ENCODE measurements around the gene MRM2. TPM values are rescaled to one million over a fixed set of nuclear protein-coding genes. Genes with fewer than 3 reads are reported as not detected.

Gene MRM2
- total and polyA plus RNA-seq, 4 donors, result 11.5 to 19.8 (median 14.7) TPM

GRCh38 chr7:2260820-2261219, 18.8 kb upstream of the MRM2 start:
- Histone ChIP-seq H3K4me3 (ENCODE audit: low read length in 2 of 2) (no peak overlapping the region), H3K27me3 (ENCODE audit: control insufficient read depth in 1 of 2, insufficient read depth in 2 of 2, low read length in 1 of 2) (no peaks in the 10 kb centered on the region), H3K9me3 (ENCODE audit: control insufficient read depth, low read length) (no peaks in the 10 kb centered on the region), H3K4me1 (ENCODE audit: control insufficient read depth in 1 of 2, insufficient read depth in 2 of 2, low read length in 2 of 2) (no peaks in the 10 kb centered on the region), H3K36me3 (ENCODE audit: control insufficient read depth in 1 of 2, insufficient read depth in 2 of 2, low read length in 1 of 2) (no peaks in the 10 kb centered on the region), H3K27ac (ENCODE audit: low read depth in 1 of 2, low read length in 2 of 2) (no peak overlapping the region)
- ATAC-seq (ENCODE audit: low FRiP score), result no peak
- no peak for DNase-seq
- 91 to 93% methylated on average over 5 of the region's 5 CpGs for WGBS, 2 donors
- intact Hi-C loops (cut with DNase I), result no loop called here

DNA sequence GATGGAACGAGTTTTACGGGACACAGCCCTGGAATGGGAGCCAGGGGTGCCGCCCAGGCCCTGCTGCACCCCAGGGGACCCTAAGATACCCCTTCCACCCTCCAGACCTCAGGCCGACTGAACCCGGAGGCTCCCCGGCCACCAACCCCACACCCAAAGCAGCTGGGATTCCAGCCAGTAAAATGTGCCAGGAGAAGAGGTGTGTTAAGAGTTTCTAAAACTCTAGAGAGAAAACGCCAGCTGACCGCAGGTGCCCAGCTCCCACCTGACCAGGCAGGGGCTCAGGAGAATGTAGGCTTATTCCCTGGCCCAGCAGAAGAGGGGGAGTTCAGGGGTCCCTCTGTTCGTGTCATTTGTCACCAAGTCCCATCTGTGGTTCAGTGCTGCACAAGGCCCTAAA, 17.5 kb upstream of the MRM2 start:
- H3K27me3 ChIP-seq (ENCODE audit: control insufficient read depth in 1 of 2, insufficient read depth in 2 of 2, low read length in 1 of 2), result no peaks in the 10 kb centered on the region
- no peak overlapping the region for H3K27ac ChIP-seq (ENCODE audit: low read depth in 1 of 2, low read length in 2 of 2)
- ATAC-seq (ENCODE audit: low FRiP score), result no peak
- no peaks in the 10 kb centered on the region for H3K36me3 ChIP-seq (ENCODE audit: control insufficient read depth in 1 of 2, insufficient read depth in 2 of 2, low read length in 1 of 2)
- 87 to 90% methylated on average over 9 of the region's 9 CpGs for WGBS, 2 donors
- H3K9me3 ChIP-seq (ENCODE audit: control insufficient read depth, low read length), result no peaks in the 10 kb centered on the region
- intact Hi-C loops (cut with DNase I), result no loop called here
- no peak overlapping the region for H3K4me3 ChIP-seq (ENCODE audit: low read length in 2 of 2)
- no peak for DNase-seq
- no peaks in the 10 kb centered on the region for H3K4me1 ChIP-seq (ENCODE audit: control insufficient read depth in 1 of 2, insufficient read depth in 2 of 2, low read length in 2 of 2)

- intact Hi-C loops (cut with DNase I), result no loop called here
- 94 to 96% methylated on average over 31 to 34 of the region's 34 CpGs for WGBS, 2 donors
- H3K4me1 ChIP-seq (ENCODE audit: control insufficient read depth in 1 of 2, insufficient read depth in 2 of 2, low read length in 2 of 2), result no peaks in the 10 kb centered on the region
- ATAC-seq (ENCODE audit: low FRiP score), result no peak
- H3K4me3 ChIP-seq (ENCODE audit: low read length in 2 of 2), result no peak overlapping the region
- H3K36me3 ChIP-seq (ENCODE audit: control insufficient read depth in 1 of 2, insufficient read depth in 2 of 2, low read length in 1 of 2), result no peaks in the 10 kb centered on the region
- no peaks in the 10 kb centered on the region for H3K9me3 ChIP-seq (ENCODE audit: control insufficient read depth, low read length)
- H3K27me3 ChIP-seq (ENCODE audit: control insufficient read depth in 1 of 2, insufficient read depth in 2 of 2, low read length in 1 of 2), result no peaks in the 10 kb centered on the region
- no peak overlapping the region for H3K27ac ChIP-seq (ENCODE audit: low read depth in 1 of 2, low read length in 2 of 2)
- no peak for DNase-seq
Measured at GRCh38 chr7:2258661-2259365, 16.8 kb upstream of the MRM2 start.

DNA sequence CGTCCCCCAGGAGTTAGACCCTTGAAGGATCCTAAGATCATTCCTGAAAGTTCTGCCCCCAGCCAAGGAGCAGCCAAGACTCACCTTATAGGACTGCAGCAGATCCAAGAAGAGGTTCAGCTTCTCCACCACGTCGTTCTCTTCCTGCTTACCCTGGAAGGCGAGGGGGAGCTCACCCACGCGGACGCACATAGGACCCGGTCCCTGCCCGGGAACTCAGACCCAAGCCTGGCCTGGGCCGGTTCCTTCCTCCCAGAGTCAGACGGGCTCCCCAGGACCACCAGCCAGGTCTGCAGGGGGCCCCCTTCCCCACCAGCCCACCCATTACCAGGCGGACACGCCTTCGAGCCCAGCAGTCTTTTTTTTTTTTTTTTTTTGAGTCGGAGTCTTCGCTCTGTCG, 15.6 kb upstream of the MRM2 start:
- ATAC-seq (ENCODE audit: low FRiP score) (no peak), DNase-seq (no peak)
- no peaks in the 10 kb centered on the region for H3K4me1 ChIP-seq (ENCODE audit: control insufficient read depth in 1 of 2, insufficient read depth in 2 of 2, low read length in 2 of 2)
- no peaks in the 10 kb centered on the region for H3K27me3 ChIP-seq (ENCODE audit: control insufficient read depth in 1 of 2, insufficient read depth in 2 of 2, low read length in 1 of 2)
- intact Hi-C loops (cut with DNase I), result no loop called here
- 91 to 93% methylated on average over 13 to 17 of the region's 17 CpGs for WGBS, 2 donors
- H3K4me3 ChIP-seq (ENCODE audit: low read length in 2 of 2), result no peak overlapping the region
- no peak overlapping the region for H3K27ac ChIP-seq (ENCODE audit: low read depth in 1 of 2, low read length in 2 of 2)
- H3K36me3 ChIP-seq (ENCODE audit: control insufficient read depth in 1 of 2, insufficient read depth in 2 of 2, low read length in 1 of 2), result no peaks in the 10 kb centered on the region
- no peaks in the 10 kb centered on the region for H3K9me3 ChIP-seq (ENCODE audit: control insufficient read depth, low read length)

DNA sequence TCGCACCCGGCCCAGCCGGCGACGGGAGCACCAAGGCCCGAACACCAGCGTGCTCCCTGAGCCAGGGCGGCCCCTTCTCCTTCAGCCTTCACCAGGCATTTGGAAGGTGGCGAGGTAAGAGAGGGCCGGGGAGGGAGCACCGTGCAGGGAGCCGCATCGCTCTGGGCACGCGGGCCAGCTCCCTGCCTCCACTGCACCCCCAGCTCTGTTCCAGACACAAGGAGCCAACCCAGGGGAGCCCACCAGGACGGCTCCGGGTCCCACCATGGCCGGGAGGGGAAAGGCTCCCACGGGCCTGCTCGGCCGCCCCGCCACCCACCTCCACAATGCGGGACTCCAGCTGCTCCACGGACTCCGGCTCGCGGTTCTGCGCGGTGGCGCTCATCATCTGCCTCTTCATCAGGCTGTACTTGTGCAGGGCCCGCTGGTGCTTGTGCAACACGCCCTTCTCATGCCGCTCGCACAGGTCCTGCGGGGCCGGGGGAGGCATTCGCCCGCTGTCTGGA, 15.1 kb upstream of the MRM2 start:
- intact Hi-C loops (cut with DNase I), result no loop called here
- Histone ChIP-seq H3K4me1 (ENCODE audit: control insufficient read depth in 1 of 2, insufficient read depth in 2 of 2, low read length in 2 of 2) (no peaks in the 10 kb centered on the region), H3K9me3 (ENCODE audit: control insufficient read depth, low read length) (no peaks in the 10 kb centered on the region), H3K27me3 (ENCODE audit: control insufficient read depth in 1 of 2, insufficient read depth in 2 of 2, low read length in 1 of 2) (no peaks in the 10 kb centered on the region), H3K27ac (ENCODE audit: low read depth in 1 of 2, low read length in 2 of 2) (no peak overlapping the region), H3K4me3 (ENCODE audit: low read length in 2 of 2) (no peak overlapping the region), H3K36me3 (ENCODE audit: control insufficient read depth in 1 of 2, insufficient read depth in 2 of 2, low read length in 1 of 2) (no peaks in the 10 kb centered on the region)
- WGBS, 2 donors, result 95 to 97% methylated on average over 29 to 38 of the region's 38 CpGs
- ATAC-seq (ENCODE audit: low FRiP score) (no peak), DNase-seq (no peak)

- Histone ChIP-seq H3K9me3 (ENCODE audit: control insufficient read depth, low read length) (no peaks in the 10 kb centered on the region), H3K4me3 (ENCODE audit: low read length in 2 of 2) (no peak overlapping the region), H3K27ac (ENCODE audit: low read depth in 1 of 2, low read length in 2 of 2) (no peak overlapping the region), H3K36me3 (ENCODE audit: control insufficient read depth in 1 of 2, insufficient read depth in 2 of 2, low read length in 1 of 2) (no peaks in the 10 kb centered on the region), H3K27me3 (ENCODE audit: control insufficient read depth in 1 of 2, insufficient read depth in 2 of 2, low read length in 1 of 2) (no peaks in the 10 kb centered on the region), H3K4me1 (ENCODE audit: control insufficient read depth in 1 of 2, insufficient read depth in 2 of 2, low read length in 2 of 2) (no peaks in the 10 kb centered on the region)
- intact Hi-C loops (cut with DNase I), result no loop called here
- WGBS, 2 donors, result 94 to 95% methylated on average over 44 of the region's 44 CpGs
- no peak for ATAC-seq (ENCODE audit: low FRiP score)
- DNase-seq, result no peak
Measured at GRCh38 chr7:2256306-2257045, 14.5 kb upstream of the MRM2 start.

DNA sequence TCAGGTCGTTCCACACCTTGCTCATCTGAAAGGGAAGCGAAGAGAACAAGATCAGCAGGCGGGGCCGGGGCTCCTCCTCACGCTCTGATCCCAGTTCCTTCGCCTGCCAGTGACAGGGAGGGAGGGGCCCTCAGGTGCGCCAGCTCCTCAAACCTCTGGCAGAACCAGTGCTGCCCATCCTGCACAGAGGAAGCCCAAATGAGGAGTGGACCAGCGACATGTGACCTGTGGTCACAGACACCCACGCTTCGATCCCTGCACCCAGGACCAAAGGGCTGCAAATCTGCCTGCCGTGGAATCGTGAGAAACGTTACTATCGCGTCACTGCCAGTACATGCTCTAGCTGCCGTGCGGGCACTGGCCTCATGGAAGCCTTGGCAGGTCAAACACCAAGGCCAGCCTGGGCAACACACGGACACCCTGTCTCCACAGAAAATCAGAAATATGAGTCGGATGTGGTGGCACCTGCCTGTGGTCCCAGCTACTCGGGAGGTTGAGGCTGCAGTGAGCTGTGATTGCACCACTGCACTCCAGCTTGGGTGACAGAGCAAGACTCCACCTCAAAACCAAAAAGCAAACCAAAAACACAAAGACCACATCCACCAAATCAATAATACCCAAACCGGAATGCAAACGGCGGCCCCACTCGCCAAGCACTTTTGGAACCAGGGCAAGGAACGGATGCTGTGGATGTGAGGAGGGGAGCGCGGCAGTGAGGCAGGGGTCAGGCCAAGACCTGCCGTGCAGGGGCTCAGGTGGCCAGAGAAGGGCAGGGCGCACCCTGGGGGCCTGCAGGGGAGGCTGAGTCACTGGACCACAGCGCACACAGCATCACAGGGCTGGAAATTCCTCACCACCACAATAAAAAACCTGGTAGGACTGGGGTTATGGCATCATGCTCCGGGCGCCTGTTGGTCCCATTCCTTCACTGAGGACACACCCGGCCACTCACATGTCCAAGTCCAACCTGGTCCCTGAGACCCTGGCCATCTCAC, 13.4 kb upstream of the MRM2 start:
- ATAC-seq (ENCODE audit: low FRiP score) (no peak), DNase-seq (peak in 1 of 2 donors; percentile 72)
- H3K4me1 ChIP-seq (ENCODE audit: control insufficient read depth in 1 of 2, insufficient read depth in 2 of 2, low read length in 2 of 2), result no peaks in the 10 kb centered on the region
- intact Hi-C loops (cut with DNase I), result no loop called here
- WGBS, 2 donors, result 92 to 93% methylated on average over 33 of the region's 33 CpGs
- no peaks in the 10 kb centered on the region for H3K9me3 ChIP-seq (ENCODE audit: control insufficient read depth, low read length)
- H3K27me3 ChIP-seq (ENCODE audit: control insufficient read depth in 1 of 2, insufficient read depth in 2 of 2, low read length in 1 of 2), result no peaks in the 10 kb centered on the region
- no peaks in the 10 kb centered on the region for H3K36me3 ChIP-seq (ENCODE audit: control insufficient read depth in 1 of 2, insufficient read depth in 2 of 2, low read length in 1 of 2)
- no peak overlapping the region for H3K27ac ChIP-seq (ENCODE audit: low read depth in 1 of 2, low read length in 2 of 2)
- no peak overlapping the region for H3K4me3 ChIP-seq (ENCODE audit: low read length in 2 of 2)

DNA sequence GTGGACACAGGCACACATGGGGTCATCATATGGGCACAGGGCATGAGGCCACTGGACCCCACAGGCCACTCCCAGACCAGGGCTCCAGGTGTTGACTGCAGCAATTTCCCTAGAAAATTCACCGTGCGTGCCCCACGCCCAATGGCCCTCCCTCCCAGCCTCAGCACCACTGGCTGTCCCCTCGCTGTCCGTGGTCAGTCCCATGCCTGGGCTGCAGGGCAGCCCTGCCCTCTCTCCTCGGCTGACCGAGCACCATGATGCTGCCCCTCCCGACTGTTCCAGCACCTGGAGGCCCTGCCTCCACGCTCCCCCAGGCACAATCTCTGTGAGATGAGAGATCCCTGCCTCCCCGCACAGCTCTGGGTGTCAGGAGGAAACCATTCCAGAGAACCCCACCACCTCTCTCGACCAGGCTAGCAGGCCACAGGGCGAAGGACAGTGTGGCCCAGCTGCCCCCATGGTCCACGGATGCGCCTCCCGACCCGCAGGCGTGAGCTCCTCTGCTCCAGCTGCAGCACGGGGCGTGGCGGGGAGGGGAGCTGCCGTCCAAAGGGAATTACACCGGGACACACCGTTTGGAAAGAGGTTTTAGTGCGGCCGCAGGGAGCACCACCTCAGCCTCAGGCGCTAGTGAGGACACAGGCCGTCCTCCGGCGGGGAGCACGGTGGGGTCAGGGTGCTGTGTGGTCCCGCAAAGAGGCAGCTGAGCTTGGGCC, 12.6 kb upstream of the MRM2 start:
- Histone ChIP-seq H3K27me3 (ENCODE audit: control insufficient read depth in 1 of 2, insufficient read depth in 2 of 2, low read length in 1 of 2) (no peaks in the 10 kb centered on the region), H3K9me3 (ENCODE audit: control insufficient read depth, low read length) (no peaks in the 10 kb centered on the region), H3K27ac (ENCODE audit: low read depth in 1 of 2, low read length in 2 of 2) (no peak overlapping the region), H3K36me3 (ENCODE audit: control insufficient read depth in 1 of 2, insufficient read depth in 2 of 2, low read length in 1 of 2) (no peaks in the 10 kb centered on the region), H3K4me1 (ENCODE audit: control insufficient read depth in 1 of 2, insufficient read depth in 2 of 2, low read length in 2 of 2) (no peaks in the 10 kb centered on the region), H3K4me3 (ENCODE audit: low read length in 2 of 2) (no peak overlapping the region)
- intact Hi-C loops (cut with DNase I), result no loop called here
- no peak for ATAC-seq (ENCODE audit: low FRiP score)
- WGBS, 2 donors, result 93% methylated on average over 30 to 31 of the region's 31 CpGs
- DNase-seq, result no peak

All from aorta (tissue), 5 donors.